Measurements from ENCODE around the gene DCLK3. TPM values are rescaled to one million over a fixed set of nuclear protein-coding genes. Genes with fewer than 3 reads are reported as not detected.

Gene DCLK3
- total and polyA plus RNA-seq, 2 of the 13 experiments (the other 11 are each of a cell fraction or from before 2014, with no cell fraction given), result not detected

DNA sequence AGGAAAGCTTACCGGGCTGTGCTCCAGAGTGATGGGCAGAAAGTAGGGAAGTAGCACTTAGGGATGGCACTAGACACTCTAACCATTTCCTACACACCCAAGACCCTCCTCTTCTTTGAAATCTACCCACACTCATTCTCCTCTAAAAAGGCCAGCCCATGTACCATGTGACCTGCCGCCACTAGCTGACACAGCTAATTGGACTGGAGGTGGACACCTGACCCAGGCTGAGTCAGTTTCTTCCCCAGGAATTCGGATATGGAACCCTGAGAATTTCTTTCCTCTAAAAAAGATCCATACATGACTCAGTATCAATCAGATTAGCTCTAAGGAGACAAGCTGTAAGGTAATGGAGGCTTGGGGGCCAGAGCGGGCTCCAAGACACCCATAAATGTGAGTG lies 60.1 kb downstream of the DCLK3 start:
- Histone ChIP-seq H3K9ac (ENCODE audit: insufficient read depth, low read depth, low read length) (no peak overlapping the region), H3K4me2 (ENCODE audit: low read depth, low read length) (no peak overlapping the region), H3K27ac (ENCODE audit: extremely low read length, insufficient read depth, low read length) (no peak overlapping the region), H3K27me3 (ENCODE audit: control insufficient read depth in 1 of 2, insufficient read depth in 2 of 2, low read length in 2 of 2) (no peaks in the 10 kb centered on the region), H3K9me3 (ENCODE audit: low read length) (no peaks in the 10 kb centered on the region), H3K79me2 (ENCODE audit: insufficient read depth, low read length) (no peaks in the 10 kb centered on the region), H3K4me3 (replicated peaks in 1 of 3; ENCODE audit: insufficient read depth in 1 of 3, low read depth in 2 of 3, low read length in 3 of 3) (no peak overlapping the region), H3K36me3 (replicated peaks in 1 of 2; ENCODE audit: control insufficient read depth in 1 of 2, insufficient read depth in 2 of 2, low read length in 2 of 2) (no peaks in the 10 kb centered on the region), H3K4me1 (ENCODE audit: insufficient read depth, low read length) (no peaks in the 10 kb centered on the region), H4K20me1 (ENCODE audit: insufficient read depth, low read length) (no peaks in the 10 kb centered on the region), H2AFZ (ENCODE audit: low read length) (no peak overlapping the region)
- ChIA-PET CTCF (ENCODE audit: low intra/inter-chr PET ratio, low total read pairs) (no interaction called here), POLR2A (no interaction called here)
- 39% methylated on average over 4 of the region's 4 CpGs for WGBS (ENCODE audit: low lambda C conversion rate)
- DNase-seq (ENCODE audit: low spot score) (no peak), FAIRE-seq (no peak), ATAC-seq (no peak)
- BruUV-seq (replicated peaks), result no TSS peak
- TF ChIP-seq JUND (CRISPR knock-in tag; IDR thresholded peaks at IDR 0.05), result no peak
- no peak for TF ChIP-seq ARID2 (CRISPR knock-in tag; IDR thresholded peaks at IDR 0.05; ENCODE audit: borderline replicate concordance)
- TF ChIP-seq RAD21 (CRISPR knock-in tag; IDR thresholded peaks at IDR 0.05), result no peak
- no peak for TF ChIP-seq ZNF337 (CRISPR knock-in tag; IDR thresholded peaks at IDR 0.05; ENCODE audit: borderline replicate concordance, low read depth)
- no peak for TF ChIP-seq SP140L (CRISPR knock-in tag; IDR thresholded peaks at IDR 0.05; ENCODE audit: borderline replicate concordance)
- no peak for TF ChIP-seq SNRNP70 (IDR thresholded peaks at IDR 0.05; ENCODE audit: low read depth, low read length)
- TF ChIP-seq ZSCAN21 (CRISPR knock-in tag; IDR thresholded peaks at IDR 0.05; ENCODE audit: borderline replicate concordance), result no peak
- TF ChIP-seq, protein P1, sequence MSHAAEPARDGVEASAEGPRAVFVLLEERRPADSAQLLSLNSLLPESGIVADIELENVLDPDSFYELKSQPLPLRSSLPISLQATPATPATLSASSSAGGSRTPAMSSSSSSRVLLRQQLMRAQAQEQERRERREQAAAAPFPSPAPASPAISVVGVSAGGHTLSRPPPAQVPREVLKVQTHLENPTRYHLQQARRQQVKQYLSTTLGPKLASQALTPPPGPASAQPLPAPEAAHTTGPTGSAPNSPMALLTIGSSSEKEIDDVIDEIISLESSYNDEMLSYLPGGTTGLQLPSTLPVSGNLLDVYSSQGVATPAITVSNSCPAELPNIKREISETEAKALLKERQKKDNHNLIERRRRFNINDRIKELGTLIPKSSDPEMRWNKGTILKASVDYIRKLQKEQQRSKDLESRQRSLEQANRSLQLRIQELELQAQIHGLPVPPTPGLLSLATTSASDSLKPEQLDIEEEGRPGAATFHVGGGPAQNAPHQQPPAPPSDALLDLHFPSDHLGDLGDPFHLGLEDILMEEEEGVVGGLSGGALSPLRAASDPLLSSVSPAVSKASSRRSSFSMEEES (CRISPR knock-in tag; IDR thresholded peaks at IDR 0.05), result no peak
- TF ChIP-seq ZNF446 (CRISPR knock-in tag; IDR thresholded peaks at IDR 0.05), result no peak
- no peak for TF ChIP-seq NCOA1 (CRISPR knock-in tag; IDR thresholded peaks at IDR 0.05)
- TF ChIP-seq PCBP1 (IDR thresholded peaks at IDR 0.05; ENCODE audit: borderline replicate concordance, low read depth, low read length), result no peak
- TF ChIP-seq, protein P2, sequence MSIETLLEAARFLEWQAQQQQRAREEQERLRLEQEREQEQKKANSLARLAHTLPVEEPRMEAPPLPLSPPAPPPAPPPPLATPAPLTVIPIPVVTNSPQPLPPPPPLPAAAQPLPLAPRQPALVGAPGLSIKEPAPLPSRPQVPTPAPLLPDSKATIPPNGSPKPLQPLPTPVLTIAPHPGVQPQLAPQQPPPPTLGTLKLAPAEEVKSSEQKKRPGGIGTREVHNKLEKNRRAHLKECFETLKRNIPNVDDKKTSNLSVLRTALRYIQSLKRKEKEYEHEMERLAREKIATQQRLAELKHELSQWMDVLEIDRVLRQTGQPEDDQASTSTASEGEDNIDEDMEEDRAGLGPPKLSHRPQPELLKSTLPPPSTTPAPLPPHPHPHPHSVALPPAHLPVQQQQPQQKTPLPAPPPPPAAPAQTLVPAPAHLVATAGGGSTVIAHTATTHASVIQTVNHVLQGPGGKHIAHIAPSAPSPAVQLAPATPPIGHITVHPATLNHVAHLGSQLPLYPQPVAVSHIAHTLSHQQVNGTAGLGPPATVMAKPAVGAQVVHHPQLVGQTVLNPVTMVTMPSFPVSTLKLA (IDR thresholded peaks at IDR 0.05), result no peak
- TF ChIP-seq RBAK (CRISPR knock-in tag; IDR thresholded peaks at IDR 0.05), result no peak
- intact Hi-C loops (cut with micrococcal nuclease; ENCODE audit: unreplicated experiment), result no loop called here
- in situ Hi-C loops (cut with HindIII; ENCODE audit: extremely low pct_ligation_motif_present, low pct_unique_long_range_greater_than_20kb), result no loop called here
